ENCODE measurements around the gene SETSIP.
"Not testable (repeated sequence)": the region's sequence is repeated elsewhere in the genome, so short reads cannot be mapped to it uniquely, and the experiment has no call there.

Gene SETSIP

DNA sequence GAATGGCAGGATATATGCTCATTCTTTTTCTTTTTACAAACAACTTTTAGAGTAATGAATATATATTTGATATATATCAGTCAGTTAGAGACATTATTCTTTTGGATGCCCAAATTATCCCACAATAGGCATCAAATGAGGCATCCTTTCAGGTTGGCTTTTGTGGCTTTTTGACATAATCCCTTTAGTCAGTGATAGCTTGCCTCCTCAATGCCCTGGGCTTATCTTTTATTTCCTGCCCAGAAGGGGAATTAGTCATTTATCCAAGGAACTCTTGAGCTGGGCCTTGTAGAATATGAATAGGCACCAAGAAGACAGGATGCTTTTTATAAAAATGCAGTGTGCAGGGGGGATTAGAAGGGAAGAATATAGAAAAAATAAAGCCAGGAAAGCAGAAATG, 23.3 kb downstream of the SETSIP start:
- peak; percentile 35 for DNase-seq (ENCODE audit: low read depth)

DNA sequence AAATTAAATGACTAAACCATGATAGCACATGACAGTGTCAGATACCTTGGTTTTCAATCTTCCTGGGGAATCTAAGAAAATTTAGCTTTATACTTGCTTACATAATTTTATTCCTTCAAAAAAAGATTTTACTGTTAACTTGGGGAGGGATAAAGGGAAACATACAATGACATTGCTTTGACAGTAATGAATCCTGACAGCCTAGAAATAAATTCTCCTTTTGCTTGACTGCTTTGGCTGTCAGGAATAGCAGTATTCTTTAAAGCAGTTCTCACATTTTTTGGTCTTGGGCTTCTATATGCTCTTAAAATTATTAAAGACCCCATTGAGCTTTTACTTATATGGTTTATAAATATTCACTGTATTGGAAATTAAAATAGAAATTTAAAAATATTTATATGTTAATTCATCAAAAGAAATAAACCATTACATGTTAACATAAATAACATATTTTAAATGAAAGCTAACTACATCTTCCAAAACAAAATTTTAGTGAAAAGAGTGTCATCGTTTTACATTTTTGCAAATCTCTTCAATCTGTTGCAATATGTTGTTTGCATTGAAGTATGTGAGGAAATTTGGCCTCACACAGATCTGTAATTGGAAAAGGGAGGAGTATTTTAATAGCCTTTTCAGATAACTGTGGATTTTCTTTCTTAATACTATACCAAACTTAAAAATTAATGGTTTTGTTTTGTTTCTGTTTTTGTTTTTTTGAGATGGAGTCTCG, 29.3 kb downstream of the SETSIP start:
- no peak for DNase-seq (ENCODE audit: low read depth)

GRCh38 chr1:92043621-92044020, 31.6 kb downstream of the SETSIP start:
- no peak for DNase-seq (ENCODE audit: low read depth)

DNA sequence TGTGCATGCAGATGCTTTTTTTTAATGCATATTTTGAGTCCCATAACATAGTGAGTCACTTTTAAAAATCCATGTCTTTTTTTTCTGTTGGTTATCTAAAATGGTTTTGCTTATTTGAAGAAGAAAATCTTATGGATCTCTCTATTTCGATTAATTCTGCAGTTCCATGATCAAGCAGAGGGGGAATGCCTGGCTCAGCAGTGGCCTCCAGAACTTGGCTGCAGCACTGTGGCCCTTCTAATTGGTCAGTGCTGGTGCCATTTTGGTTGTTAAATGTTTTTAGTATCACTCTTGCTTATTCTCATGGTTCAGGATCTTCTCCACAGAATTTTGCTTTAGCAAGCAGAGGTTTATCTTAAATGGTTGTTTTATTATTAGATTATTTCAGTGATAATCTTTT, 34.2 kb downstream of the SETSIP start:
- no peak for DNase-seq (ENCODE audit: low read depth)

GRCh38 chr1:92038695-92039346, 36.4 kb downstream of the SETSIP start:
- DNase-seq (ENCODE audit: low read depth) = no peak

DNA sequence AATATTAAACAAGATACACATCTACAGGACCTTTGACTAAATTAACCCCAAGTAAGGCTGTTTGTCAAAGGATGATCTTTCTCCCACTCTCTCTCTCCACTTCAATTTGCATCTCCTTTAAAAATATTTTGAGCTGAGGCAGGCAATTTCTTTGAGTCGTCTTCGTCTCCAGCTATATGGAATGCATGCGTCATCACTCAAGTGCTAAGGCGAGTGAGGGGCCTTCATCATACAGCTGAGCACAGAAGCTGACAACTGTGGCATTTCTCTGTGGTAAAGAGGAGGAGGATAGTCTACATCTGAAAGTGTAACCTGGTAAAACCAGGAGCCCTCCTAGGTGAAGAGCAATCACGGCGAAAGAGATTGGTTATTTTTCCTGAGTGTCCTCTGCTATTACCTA, 37.8 kb downstream of the SETSIP start:
- peak; percentile 59 for DNase-seq (ENCODE audit: low read depth)

GRCh38 chr1:92031281-92032110, 43.7 kb downstream of the SETSIP start:
- no peak for DNase-seq (ENCODE audit: low read depth)

DNA sequence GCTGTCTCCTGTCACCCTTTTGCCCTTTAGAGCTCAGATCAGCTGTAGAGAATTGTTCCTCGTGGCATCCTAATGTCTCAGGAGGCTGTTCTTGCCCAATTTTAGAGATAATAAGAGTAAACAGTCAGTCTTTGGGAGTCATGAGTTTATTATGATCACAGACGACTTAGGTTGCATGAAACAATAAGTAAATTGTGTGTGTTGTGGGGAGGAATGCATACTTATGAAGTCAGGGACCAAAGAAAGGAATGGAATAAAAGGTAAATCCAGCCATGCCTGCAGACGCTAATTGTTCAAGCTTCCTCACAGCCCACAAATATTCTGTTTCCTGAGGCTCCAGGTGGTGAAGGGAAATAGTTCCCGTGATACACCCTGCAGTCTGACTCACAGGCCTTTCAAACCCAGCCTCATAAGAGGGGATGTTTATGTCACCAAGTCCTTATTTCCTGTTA, 44.5 kb downstream of the SETSIP start:
- DNase-seq (ENCODE audit: low read depth) = peak; percentile 46

DNA sequence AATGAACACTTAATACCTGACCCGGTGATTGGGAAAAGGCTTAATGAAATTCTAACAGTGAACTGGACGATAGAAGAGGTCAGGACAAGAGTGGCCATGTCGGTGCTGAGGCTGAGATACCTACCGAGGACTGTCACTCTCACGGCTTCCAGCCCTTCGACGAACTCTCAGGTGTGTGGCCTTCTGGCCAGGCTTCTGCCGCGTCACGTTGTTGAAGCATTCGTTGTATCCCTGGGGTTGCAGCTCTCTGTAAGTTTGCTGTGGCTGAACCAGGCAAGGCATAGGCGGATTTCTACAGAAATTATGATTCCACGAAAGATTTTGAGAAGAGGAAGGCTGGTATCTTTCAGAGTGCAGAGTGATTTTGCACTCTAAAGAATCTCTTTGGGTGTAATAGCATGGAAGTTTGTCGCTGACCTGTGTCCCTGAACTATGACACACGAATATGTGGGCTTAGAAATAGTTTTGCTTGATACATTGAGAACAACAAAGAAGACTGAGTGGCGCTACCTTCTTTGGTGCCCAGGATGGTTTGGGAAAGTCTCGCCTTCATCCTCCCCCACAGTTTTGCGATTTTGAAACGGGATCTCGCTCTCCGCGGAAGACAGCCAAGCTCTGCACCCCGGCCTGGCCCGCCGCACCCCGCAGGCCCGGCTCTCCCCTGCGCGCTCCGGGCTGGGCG, 45.8 kb downstream of the SETSIP start:
- no peak for DNase-seq (ENCODE audit: low read depth)

DNA sequence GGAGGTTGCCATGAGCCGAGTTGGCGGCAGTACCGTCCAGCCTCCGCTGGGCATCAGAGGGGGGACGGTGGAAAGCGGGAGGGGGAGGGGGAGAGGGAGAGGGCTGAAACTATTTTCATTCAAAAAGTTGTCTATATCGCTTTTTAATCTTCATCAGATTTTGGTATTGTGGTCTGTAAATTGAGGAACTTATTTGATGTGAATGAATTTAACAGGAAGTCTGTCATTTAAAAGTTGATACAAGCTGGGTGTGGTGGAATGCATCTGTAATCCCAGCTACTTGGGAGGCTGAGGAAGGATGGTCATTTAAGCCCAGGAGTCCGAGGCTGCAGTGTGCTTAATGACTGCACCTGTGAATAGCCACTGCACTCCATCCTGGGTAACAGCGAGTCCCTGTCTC, 48.4 kb downstream of the SETSIP start:
- no peak for DNase-seq (ENCODE audit: low read depth)

DNA sequence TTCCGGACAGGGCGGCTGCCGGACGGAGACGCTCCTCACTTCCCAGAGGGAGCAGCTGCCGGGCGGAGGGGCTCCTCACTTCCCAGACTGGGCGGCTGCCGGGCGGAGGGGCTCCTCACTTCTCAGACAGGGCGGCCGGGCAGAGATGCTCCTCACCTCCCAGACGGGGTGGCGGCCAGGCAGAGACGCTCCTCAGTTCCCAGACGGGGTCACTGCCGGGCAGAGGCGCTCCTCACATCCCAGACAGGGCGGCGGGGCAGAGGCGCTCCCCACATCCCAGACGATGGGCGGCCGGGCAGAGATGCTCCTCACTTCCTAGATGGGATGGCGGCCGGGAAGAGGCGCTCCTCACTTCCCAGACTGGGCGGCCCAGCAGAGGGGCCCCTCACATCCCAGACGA, 49.2 kb downstream of the SETSIP start:
- DNase-seq (ENCODE audit: low read depth) = not testable (repeated sequence)
